Sigmoid colon (tissue), 4 donors: ENCODE data around the gene UBE2M.

Experiments used
- EP300 ChIP-seq, 4 donors: sonication (generic); formaldehyde crosslinking; IDR thresholded peaks; one replicate each; pipeline ENCODE4 v1.6.1; 2017; ENCODE audit warnings: antibody characterized with exemption in 4 of 4
- POLR2A ChIP-seq, 2 donors: fragments of 450-650 bp; IDR thresholded peaks; one replicate each; pipeline ENCODE4 v1.6.1; 2016; ENCODE audit warnings: antibody characterized with exemption in 2 of 2, mild to moderate bottlenecking in 2 of 2, moderate library complexity in 2 of 2
- POLR2AphosphoS5 ChIP-seq, 4 donors: sonication (generic); formaldehyde crosslinking; IDR thresholded peaks; one replicate each; pipeline ENCODE4 v1.6.1; 2017; ENCODE audit warnings: antibody characterized with exemption in 4 of 4
- TF ChIP-seq, protein P1 (sequence below), 4 experiments: fragments of 450-650 bp in 3 of 4; fragments of 200-600 bp in 1 of 4; IDR thresholded peaks; one replicate each; pipeline ENCODE4 v1.5.1; 2016 to 2019; ENCODE audit warnings: antibody characterized with exemption in 4 of 4, mild to moderate bottlenecking in 3 of 4, moderate library complexity in 2 of 4

DNA sequence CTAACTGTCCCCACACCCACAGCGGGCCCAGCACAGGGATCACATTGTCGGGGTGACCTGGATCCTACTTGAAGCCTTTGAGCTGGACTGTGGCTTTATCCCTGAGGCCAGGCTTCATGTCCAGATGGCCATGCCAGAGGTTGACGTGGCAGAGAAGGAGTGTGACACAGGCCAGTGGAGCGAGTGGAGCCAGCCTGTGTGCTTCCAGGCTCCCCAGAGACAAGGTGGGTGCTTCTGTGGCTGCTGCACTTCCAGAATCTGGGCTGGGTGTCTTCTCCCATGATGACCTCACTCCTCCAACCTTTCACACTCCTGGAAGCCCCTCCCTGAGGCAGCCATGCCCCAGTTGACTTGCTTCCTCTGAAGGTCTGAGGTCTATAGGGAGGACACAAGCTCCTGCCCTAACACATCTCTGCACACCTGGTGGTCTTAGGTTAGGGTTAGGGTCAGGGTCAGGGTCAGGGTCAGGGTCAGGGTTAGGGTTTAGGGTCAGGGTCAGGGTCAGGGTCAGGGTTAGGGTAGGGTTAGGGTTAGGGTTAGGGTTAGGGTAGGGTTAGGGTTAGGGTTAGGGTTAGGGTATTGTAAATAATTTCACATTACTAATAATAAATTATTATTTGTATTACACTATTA is 27.8 kb upstream of the UBE2M start:
- TF ChIP-seq, protein P1, sequence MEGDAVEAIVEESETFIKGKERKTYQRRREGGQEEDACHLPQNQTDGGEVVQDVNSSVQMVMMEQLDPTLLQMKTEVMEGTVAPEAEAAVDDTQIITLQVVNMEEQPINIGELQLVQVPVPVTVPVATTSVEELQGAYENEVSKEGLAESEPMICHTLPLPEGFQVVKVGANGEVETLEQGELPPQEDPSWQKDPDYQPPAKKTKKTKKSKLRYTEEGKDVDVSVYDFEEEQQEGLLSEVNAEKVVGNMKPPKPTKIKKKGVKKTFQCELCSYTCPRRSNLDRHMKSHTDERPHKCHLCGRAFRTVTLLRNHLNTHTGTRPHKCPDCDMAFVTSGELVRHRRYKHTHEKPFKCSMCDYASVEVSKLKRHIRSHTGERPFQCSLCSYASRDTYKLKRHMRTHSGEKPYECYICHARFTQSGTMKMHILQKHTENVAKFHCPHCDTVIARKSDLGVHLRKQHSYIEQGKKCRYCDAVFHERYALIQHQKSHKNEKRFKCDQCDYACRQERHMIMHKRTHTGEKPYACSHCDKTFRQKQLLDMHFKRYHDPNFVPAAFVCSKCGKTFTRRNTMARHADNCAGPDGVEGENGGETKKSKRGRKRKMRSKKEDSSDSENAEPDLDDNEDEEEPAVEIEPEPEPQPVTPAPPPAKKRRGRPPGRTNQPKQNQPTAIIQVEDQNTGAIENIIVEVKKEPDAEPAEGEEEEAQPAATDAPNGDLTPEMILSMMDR (IDR thresholded peaks at IDR 0.05): no peak
- TF ChIP-seq EP300 (IDR thresholded peaks at IDR 0.05): no peak
- no peak for TF ChIP-seq POLR2A (IDR thresholded peaks at IDR 0.05)
- TF ChIP-seq POLR2AphosphoS5 (IDR thresholded peaks at IDR 0.05): no peak
